ENCODE results near the gene STOX2. TPM values are rescaled to one million over a fixed set of nuclear protein-coding genes. Genes with fewer than 3 reads are reported as not detected.

The STOX2 gene
- total RNA-seq, 3 donors from 2014 or later: 2.7 to 10.9 (median 4.3) TPM

DNA sequence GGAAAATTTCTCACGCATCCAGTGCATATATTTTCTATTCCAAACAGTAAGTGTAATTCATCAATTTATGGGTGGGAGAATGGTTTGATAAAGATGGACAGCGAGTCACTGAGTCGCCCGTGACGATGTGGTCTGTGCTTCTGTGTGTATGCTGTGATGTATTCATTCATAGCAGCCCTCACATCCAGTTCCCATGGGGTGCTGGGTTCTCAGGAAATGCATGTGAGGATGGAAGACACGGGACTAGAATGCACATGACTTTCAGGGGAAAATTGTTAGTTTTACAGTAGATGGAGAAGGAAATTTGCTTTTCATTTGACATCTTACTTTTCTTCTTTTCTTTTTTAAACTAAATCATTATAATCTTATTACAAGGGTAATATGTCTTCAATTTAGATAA is 152.9 kb downstream of the STOX2 start:
- DNase-seq (no peak), ATAC-seq (no peak)
- Histone ChIP-seq H3K4me3 (no peak overlapping the region), H3K4me1 (ENCODE audit: low read depth) (no peaks in the 10 kb centered on the region), H3K9me3 (no peaks in the 10 kb centered on the region), H3K36me3 (ENCODE audit: low read depth) (no peaks in the 10 kb centered on the region)
- TF ChIP-seq, protein P1, sequence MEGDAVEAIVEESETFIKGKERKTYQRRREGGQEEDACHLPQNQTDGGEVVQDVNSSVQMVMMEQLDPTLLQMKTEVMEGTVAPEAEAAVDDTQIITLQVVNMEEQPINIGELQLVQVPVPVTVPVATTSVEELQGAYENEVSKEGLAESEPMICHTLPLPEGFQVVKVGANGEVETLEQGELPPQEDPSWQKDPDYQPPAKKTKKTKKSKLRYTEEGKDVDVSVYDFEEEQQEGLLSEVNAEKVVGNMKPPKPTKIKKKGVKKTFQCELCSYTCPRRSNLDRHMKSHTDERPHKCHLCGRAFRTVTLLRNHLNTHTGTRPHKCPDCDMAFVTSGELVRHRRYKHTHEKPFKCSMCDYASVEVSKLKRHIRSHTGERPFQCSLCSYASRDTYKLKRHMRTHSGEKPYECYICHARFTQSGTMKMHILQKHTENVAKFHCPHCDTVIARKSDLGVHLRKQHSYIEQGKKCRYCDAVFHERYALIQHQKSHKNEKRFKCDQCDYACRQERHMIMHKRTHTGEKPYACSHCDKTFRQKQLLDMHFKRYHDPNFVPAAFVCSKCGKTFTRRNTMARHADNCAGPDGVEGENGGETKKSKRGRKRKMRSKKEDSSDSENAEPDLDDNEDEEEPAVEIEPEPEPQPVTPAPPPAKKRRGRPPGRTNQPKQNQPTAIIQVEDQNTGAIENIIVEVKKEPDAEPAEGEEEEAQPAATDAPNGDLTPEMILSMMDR (IDR thresholded peaks at IDR 0.05): no peak
- intact Hi-C loops (cut with DNase I, micrococcal nuclease): no loop called here

DNA sequence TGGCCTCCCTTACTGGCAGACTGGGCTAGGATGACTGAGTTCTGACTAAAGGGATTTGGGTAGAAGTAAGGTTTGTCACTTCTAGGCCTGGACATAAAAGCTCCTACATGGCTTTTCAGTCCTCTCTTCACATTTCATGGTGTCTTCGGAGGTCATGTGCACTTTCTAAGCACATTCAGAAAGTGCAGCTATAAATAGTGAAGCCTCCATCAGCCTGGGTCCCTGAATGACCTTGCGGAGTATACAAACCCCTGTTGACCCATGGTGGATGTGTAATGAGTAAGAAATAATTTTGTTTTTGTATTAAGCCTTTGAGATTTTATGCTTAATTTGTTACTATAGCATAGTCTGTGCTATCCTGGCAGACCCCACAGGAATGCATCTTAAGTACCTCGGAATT is 154.0 kb downstream of the STOX2 start:
- Histone ChIP-seq H3K4me3 (no peak overlapping the region), H3K4me1 (ENCODE audit: low read depth) (no peaks in the 10 kb centered on the region), H3K36me3 (ENCODE audit: low read depth) (no peaks in the 10 kb centered on the region), H3K9me3 (no peaks in the 10 kb centered on the region)
- intact Hi-C loops (cut with DNase I, micrococcal nuclease): no loop called here
- DNase-seq (no peak), ATAC-seq (no peak)
- TF ChIP-seq, protein P1 (IDR thresholded peaks at IDR 0.05): no peak

DNA sequence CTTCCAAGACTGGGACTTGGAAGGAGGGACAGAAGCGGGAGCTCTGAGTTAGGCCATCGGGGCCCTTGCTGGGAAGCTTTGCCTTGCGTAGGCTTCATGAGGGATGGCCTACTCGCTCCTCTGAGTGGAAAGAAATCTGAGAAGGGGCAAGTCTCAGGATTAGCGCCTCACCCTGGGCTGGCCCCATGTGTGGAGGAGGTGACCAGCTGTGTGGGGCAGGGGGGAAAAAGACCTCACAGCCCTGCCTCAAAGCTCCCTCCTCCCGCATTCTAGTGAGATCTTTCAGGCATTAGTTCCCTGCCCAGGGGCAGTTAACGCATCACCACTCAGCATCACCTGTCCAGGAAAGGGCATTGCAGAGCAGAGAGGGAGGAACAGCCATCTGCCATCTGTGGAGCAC is 156.5 kb downstream of the STOX2 start:
- intact Hi-C loops (cut with DNase I, micrococcal nuclease): no loop called here
- no peak for DNase-seq
- ATAC-seq: no peak
- no peaks in the 10 kb centered on the region for H3K9me3 ChIP-seq
- H3K4me1 ChIP-seq (ENCODE audit: low read depth): peaks cover 4% of the 10 kb centered on the region
- TF ChIP-seq, protein P1 (IDR thresholded peaks at IDR 0.05): no peak
- no peak overlapping the region for H3K4me3 ChIP-seq
- H3K36me3 ChIP-seq (ENCODE audit: low read depth): no peaks in the 10 kb centered on the region

DNA sequence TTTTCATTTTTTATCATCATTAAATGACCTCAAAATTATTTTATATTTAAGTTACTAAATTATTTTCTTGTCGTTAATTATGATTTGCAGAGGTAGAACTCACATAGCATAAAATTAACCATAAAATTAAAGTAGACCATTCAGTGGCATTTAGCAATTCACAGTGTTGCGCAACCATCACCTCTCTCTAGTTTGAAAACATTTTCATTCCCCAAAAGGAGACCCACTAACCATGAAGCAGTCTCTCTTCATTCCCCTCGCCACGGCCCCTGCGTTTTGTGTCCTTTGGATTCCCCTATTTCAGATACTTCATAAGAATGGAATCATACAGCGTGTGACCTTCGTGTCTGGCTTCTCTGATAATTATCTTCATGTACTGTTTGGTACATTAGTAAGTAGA is 157.7 kb downstream of the STOX2 start:
- DNase-seq (no peak), ATAC-seq (no peak)
- TF ChIP-seq, protein P1 (IDR thresholded peaks at IDR 0.05): no peak
- no peak overlapping the region for H3K4me3 ChIP-seq
- intact Hi-C loops (cut with DNase I, micrococcal nuclease): no loop called here
- H3K9me3 ChIP-seq: no peaks in the 10 kb centered on the region
- H3K36me3 ChIP-seq (ENCODE audit: low read depth): no peaks in the 10 kb centered on the region
- peaks cover 6% of the 10 kb centered on the region for H3K4me1 ChIP-seq (ENCODE audit: low read depth)

DNA sequence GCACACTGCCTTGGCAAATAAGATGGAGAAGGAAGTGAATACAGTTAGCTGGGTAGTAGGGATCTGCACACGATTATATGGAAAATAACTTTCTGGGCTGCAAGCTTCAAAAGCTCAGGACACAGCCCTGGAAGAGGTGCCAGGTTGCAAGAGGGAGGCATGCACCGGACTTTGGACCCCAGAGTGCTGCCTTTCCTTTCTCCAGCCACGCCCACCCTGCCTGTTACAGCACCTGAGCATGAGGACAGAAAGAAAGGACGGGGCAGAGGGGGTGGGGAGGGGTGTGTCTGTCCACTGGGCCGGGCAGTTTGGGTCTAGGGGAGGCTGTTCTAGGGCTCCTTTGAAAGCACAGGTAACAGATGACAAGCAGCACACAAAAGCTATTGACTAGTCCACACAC is 159.8 kb downstream of the STOX2 start:
- Histone ChIP-seq H3K4me3 (no peak overlapping the region), H3K9me3 (no peaks in the 10 kb centered on the region), H3K4me1 (ENCODE audit: low read depth) (peaks cover 6% of the 10 kb centered on the region), H3K36me3 (ENCODE audit: low read depth) (no peaks in the 10 kb centered on the region)
- TF ChIP-seq, protein P1 (IDR thresholded peaks at IDR 0.05): no peak
- ATAC-seq (peak; percentile 98), DNase-seq (peak; percentile 90 to 95 (median 91))
- intact Hi-C loops (cut with DNase I, micrococcal nuclease): no loop called here

All from mucosa of descending colon (tissue), 3 donors.